Measurements from ENCODE around the gene PRR3. TPM values are rescaled to one million over a fixed set of nuclear protein-coding genes. Genes with fewer than 3 reads are reported as not detected.

The PRR3 gene
- total and polyA plus RNA-seq, 2 of the 13 experiments (the other 11 are each of a cell fraction or from before 2014, with no cell fraction given) = 14.6 to 21.2 TPM

GRCh38 chr6:30515944-30516753, 40.9 kb upstream of the PRR3 start (continued):
- TF ChIP-seq, protein P1, sequence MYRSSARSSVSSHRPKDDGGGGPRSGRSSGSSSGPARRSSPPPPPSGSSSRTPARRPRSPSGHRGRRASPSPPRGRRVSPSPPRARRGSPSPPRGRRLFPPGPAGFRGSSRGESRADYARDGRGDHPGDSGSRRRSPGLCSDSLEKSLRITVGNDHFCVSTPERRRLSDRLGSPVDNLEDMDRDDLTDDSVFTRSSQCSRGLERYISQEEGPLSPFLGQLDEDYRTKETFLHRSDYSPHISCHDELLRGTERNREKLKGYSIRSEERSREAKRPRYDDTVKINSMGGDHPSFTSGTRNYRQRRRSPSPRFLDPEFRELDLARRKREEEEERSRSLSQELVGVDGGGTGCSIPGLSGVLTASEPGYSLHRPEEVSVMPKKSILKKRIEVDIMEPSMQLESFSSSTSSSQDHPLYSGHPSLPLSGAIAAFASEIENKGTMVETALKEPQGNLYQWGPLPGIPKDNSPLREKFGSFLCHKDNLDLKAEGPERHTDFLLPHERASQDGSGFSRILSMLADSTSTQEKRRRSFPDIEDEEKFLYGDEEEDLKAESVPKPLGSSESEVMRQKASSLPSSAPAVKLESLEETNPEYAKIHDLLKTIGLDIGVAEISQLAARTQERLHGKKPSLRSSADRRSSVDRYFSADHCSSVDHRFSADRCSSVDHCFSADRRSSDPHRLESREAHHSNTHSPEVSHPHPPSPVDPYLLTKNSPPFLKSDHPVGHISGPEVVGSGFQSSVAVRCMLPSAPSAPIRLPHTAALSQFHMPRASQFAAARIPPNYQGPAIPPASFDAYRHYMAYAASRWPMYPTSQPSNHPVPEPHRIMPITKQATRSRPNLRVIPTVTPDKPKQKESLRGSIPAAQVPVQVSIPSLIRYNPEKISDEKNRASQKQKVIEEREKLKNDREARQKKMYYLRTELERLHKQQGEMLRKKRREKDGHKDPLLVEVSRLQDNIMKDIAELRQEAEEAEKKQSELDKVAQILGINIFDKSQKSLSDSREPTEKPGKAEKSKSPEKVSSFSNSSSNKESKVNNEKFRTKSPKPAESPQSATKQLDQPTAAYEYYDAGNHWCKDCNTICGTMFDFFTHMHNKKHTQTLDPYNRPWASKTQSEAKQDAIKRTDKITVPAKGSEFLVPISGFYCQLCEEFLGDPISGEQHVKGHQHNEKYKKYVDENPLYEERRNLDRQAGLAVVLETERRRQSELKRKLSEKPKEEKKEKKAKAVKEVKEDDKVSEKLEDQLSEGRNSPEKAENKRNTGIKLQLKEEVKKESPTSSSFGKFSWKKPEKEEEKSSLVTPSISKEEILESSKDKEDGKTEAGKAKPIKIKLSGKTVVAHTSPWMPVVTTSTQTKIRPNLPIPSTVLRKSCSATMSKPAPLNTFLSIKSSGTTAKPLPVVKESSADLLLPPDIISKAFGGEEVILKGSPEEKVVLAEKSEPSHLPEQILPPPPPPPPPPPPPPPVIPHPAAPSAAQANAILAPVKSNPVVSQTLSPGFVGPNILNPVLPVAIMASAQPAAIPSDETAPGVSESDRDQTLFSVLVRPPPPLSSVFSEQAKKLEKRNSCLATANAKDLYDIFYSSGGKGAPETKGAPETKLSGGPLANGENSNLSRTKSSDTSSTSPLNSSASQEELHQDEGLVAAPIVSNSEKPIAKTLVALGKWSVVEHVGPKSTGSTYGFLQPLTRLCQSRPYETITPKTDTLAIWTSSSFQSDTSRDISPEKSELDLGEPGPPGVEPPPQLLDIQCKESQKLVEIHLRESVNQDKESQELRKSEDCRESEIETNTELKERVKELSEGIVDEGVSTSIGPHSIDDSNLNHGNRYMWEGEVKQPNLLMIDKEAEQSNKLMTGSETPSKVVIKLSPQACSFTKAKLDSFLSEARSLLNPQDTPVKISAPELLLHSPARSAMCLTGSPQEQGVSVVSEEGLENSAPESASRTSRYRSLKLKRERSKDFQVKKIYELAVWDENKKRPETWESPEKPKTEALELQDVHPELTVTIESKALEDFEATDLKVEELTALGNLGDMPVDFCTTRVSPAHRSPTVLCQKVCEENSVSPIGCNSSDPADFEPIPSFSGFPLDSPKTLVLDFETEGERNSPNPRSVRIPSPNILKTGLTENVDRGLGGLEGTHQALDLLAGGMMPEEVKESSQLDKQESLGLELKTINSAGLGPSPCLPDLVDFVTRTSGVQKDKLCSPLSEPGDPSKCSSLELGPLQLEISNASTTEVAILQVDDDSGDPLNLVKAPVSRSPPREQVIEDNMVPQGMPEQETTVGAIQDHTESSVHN (CRISPR knock-in tag; IDR thresholded peaks at IDR 0.05) = no peak
- TF ChIP-seq NFYB (CRISPR knock-in tag; IDR thresholded peaks at IDR 0.05) (peak; percentile 68), FOXO4 (CRISPR knock-in tag; conservative IDR thresholded peaks at IDR 0.05) (no peak), TBX3 (IDR thresholded peaks at IDR 0.05; ENCODE audit: borderline replicate concordance) (no peak), PRDM4 (CRISPR knock-in tag; IDR thresholded peaks at IDR 0.05; ENCODE audit: borderline replicate concordance) (no peak), U2AF2 (IDR thresholded peaks at IDR 0.05; ENCODE audit: low read depth, low read length) (no peak), ETS1 (CRISPR knock-in tag; IDR thresholded peaks at IDR 0.05) (no peak; the same call in 1 of the 2 replicates), PLRG1 (conservative IDR thresholded peaks at IDR 0.05) (no peak), HNRNPH1 (optimal IDR thresholded peaks at IDR 0.05; ENCODE audit: low read depth, low read length) (peak; percentile 70), ZNF841 (CRISPR knock-in tag; IDR thresholded peaks at IDR 0.05; ENCODE audit: borderline replicate concordance) (no peak), ZNF20 (CRISPR knock-in tag; IDR thresholded peaks at IDR 0.05) (no peak)
